Measurements from ENCODE around the gene NELFE.
"Not testable (repeated sequence)": the region's sequence is repeated elsewhere in the genome, so short reads cannot be mapped to it uniquely, and the experiment has no call there.

Gene NELFE

GRCh38 chr6:31911826-31912585, 46.8 kb downstream of the NELFE start:
- no peak for DNase-seq

DNA sequence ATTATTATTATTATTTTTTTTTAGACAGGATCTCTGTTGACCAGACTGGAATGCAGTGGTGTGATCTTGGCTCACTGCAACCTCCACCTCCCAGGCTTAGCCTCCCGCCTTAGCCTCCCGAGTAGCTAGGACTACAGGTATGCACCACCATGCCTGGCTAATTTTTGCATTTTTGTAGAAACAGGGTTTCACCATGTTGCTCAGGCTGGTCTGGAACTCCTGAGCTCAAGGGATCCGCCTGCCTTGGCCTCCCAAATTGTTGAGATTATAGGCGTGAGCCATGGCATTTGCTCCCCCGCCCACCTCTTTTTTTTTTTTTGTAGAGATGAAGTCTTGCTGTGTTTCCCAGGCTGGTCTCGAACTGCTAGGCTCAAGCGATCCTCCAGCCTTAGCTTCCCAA, 49.5 kb downstream of the NELFE start:
- not testable (repeated sequence) for DNase-seq

DNA sequence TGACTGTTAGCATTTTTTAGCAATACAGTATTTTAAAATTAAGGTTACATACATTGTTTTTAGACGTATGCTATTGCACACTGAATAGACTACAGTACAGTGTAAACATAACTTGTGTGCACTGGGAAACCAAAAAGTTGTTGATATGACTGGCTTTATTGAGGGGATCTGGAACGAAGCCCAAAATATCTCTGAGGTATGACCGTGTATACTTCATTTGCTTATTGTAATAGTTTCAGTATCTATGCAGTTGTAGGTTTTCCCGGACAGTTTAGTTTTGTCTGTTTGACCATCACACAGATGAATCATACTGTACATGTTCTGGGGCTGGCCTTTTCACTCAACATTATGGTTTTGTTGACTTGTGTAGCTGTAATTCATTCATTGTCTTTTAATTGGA, 50.0 kb downstream of the NELFE start:
- DNase-seq: no peak

- not testable (repeated sequence) for DNase-seq
Measured at GRCh38 chr6:31908255-31908654, 50.5 kb downstream of the NELFE start.

GRCh38 chr6:31907158-31907813, 51.5 kb downstream of the NELFE start:
- DNase-seq: no peak

DNA sequence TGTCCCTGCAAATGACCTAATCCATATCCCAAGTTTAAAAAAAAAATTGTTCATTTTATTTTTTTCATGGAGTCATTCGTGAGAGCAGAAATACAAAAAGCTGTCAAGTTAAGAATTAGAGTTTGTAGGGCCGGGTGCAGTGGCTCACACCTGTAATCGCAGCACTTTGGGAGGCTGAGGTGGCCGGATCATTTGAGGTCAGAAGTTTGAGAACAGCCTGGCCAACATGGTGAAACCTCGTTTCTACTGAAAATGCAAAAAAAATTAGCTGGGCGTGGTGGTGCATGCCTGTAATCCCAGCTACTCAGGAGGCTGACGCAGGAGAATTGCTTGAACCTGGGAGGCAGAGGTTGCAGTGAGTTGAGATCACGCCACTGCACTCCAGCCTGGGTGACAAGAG, 52.0 kb downstream of the NELFE start:
- DNase-seq: not testable (repeated sequence)

- DNase-seq: no peak
Measured at GRCh38 chr6:31906122-31906521, 52.6 kb downstream of the NELFE start.

- no peak for DNase-seq
Measured at GRCh38 chr6:31905041-31905440, 53.7 kb downstream of the NELFE start.

GRCh38 chr6:31903957-31904356, 54.8 kb downstream of the NELFE start:
- DNase-seq: no peak

Data from NCI-H446 treated with DMSO at 0.1 percent for 48 hours (cell line).